Endodermal cell (in vitro differentiated cells): ENCODE measurements around the gene LCAT. TPM values are rescaled to one million over a fixed set of nuclear protein-coding genes. Genes with fewer than 3 reads are reported as not detected.
A peak's percentile ranks its signal among the peaks of the same experiment; 100 is the strongest.

Source experiments
- DNase-seq: peaks from one replicate; pipeline ENCODE4 v3.0.0-alpha.2; 2017
- H3K27ac ChIP-seq: 2 replicates; pipeline ENCODE4 v1.5.1; 2013; ENCODE audit warnings: mild to moderate bottlenecking, low read depth, low read length, moderate library complexity
- H3K27me3 ChIP-seq: 2 replicates; pipeline ENCODE4 v1.6.1; 2013; ENCODE audit warnings: mild to moderate bottlenecking, low read length, moderate library complexity; ENCODE audit not compliant: insufficient read depth, control insufficient read depth, poor library complexity, severe bottlenecking
- H3K36me3 ChIP-seq: 2 replicates; pipeline ENCODE4 v1.7.0; 2013; ENCODE audit warnings: mild to moderate bottlenecking, low read length, moderate library complexity; ENCODE audit not compliant: control insufficient read depth, insufficient read depth
- H3K4me1 ChIP-seq: one replicate; pipeline ENCODE4 v1.7.0; 2013; ENCODE audit warnings: low read length; ENCODE audit not compliant: control insufficient read depth, insufficient read depth
- H3K4me3 ChIP-seq: 2 replicates; pipeline ENCODE4 v1.5.1; 2013; ENCODE audit warnings: mild to moderate bottlenecking, low read length, moderate library complexity
- H3K9ac ChIP-seq: 2 replicates; pipeline ENCODE4 v1.6.1; 2013; ENCODE audit warnings: mild to moderate bottlenecking, low read length, moderate library complexity; ENCODE audit not compliant: poor library complexity, severe bottlenecking; ENCODE audit errors: extremely low read depth
- H3K9me3 ChIP-seq: 2 replicates; pipeline ENCODE4 v1.6.1; 2013; ENCODE audit warnings: mild to moderate bottlenecking, low read length, moderate library complexity; ENCODE audit not compliant: control insufficient read depth
- H3K27ac Mint-ChIP-seq: 2 replicates; pipeline ENCODE4 v1.8.0; 2020; ENCODE audit warnings: mixed read lengths
- H3K27me3 Mint-ChIP-seq: 2 replicates; pipeline ENCODE4 v1.8.0; 2021; ENCODE audit warnings: mild to moderate bottlenecking, mixed read lengths; ENCODE audit not compliant: insufficient read depth
- H3K36me3 Mint-ChIP-seq: 2 replicates; pipeline ENCODE4 v1.8.0; 2020; ENCODE audit warnings: low read depth, mixed read lengths
- H3K4me1 Mint-ChIP-seq: 2 replicates; pipeline ENCODE4 v1.8.0; 2020; ENCODE audit warnings: mixed read lengths
- H3K4me3 Mint-ChIP-seq: 2 replicates; pipeline ENCODE4 v1.8.0; 2020; ENCODE audit warnings: mild to moderate bottlenecking, moderate library complexity, mixed read lengths
- H3K9me3 Mint-ChIP-seq: 2 replicates; pipeline ENCODE4 v1.8.0; 2020; ENCODE audit warnings: mild to moderate bottlenecking, mixed read lengths
- WGBS, 2 experiments: methylation state at CpG; one replicate each; pipeline versions ENCODE4 v1.1.5 to v1.1.7; 2013; ENCODE audit warnings: missing lambda C conversion rate in 2 of 2, mixed read lengths in 1 of 2; ENCODE audit not compliant: insufficient coverage in 1 of 2, insufficient read length in 1 of 2; 5-methylcytosine and 5-hydroxymethylcytosine counted together
- total RNA-seq, 2 donors: library from RNA; stranded (reverse); fragmentation: NEBNext Ultra II Directional in 1 of 2; extraction: Animal tissue kit (Norgen Biotek cat#: 25700) in 1 of 2; gene quantifications; 2 replicates in 1 of 2; 3 replicates in 1 of 2; pipeline ENCODE4 v1.2.1, GENCODE V29; 2021
- TF ChIP-seq, protein P1 (sequence below): fragments of 200-600 bp; sonication (generic); conservative IDR thresholded peaks from 2 replicates; pipeline ENCODE4 v1.5.0; 2021; ENCODE audit warnings: antibody characterized with exemption, mild to moderate bottlenecking

LCAT gene
- total RNA-seq, 2 donors from 2014 or later = 8.4 to 14.3 TPM

DNA sequence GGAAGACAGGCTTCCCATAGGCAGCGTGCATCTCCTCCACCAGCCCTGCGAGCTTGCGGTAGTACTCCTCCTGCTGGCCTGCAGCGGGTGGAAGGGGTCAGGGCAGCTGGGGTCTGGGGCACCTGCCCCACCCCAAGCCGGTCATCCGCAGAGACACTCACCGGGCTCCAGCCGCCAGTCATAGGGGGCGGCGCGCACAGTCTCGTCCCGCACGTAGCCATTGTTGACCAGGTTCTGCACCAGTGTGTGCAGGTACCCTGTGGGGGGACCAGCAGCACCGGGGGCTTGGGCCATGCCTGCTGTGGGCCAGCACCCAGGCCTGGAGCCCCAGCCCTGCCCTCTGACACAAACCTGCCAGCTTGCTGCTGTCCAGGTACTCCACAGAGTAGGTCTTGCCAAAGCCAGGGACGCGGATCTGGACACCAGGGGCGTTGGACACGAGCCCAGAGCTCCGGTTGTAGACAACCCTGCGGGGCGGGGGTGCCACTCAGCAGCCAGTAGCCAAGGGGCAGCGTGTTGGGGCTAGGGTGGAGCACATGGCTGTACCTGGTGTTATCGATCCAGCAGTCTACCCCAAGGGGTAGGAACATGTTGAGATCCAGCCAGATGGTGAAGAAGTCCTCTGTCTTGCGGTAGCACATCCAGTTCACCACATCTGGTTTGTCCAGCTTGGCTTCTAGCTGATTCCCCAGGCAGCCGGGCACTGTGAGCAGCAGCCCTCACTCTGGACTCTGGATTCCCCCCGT, 1.2 kb downstream of the LCAT start:
- DNase-seq = no peak

GRCh38 chr16:67942200-67942509, 1.8 kb downstream of the LCAT start:
- Mint-ChIP-seq H3K36me3 (peaks cover 13% of the 10 kb centered on the region), H3K4me3 (no peak overlapping the region), H3K9me3 (no peaks in the 10 kb centered on the region), H3K4me1 (peaks cover 8% of the 10 kb centered on the region), H3K27me3 (no peaks in the 10 kb centered on the region), H3K27ac (no peak overlapping the region)
- Histone ChIP-seq H3K36me3 (peaks cover 30% of the 10 kb centered on the region), H3K4me3 (no peak overlapping the region), H3K9me3 (no peaks in the 10 kb centered on the region), H3K4me1 (peaks cover 10% of the 10 kb centered on the region), H3K27me3 (no peaks in the 10 kb centered on the region), H3K27ac (no peak overlapping the region), H3K9ac (no peak overlapping the region)
- WGBS, 2 experiments = 78 to 91% methylated on average over 4 to 6 of the region's 6 CpGs
- peak; percentile 90 for DNase-seq
- TF ChIP-seq, protein P1, sequence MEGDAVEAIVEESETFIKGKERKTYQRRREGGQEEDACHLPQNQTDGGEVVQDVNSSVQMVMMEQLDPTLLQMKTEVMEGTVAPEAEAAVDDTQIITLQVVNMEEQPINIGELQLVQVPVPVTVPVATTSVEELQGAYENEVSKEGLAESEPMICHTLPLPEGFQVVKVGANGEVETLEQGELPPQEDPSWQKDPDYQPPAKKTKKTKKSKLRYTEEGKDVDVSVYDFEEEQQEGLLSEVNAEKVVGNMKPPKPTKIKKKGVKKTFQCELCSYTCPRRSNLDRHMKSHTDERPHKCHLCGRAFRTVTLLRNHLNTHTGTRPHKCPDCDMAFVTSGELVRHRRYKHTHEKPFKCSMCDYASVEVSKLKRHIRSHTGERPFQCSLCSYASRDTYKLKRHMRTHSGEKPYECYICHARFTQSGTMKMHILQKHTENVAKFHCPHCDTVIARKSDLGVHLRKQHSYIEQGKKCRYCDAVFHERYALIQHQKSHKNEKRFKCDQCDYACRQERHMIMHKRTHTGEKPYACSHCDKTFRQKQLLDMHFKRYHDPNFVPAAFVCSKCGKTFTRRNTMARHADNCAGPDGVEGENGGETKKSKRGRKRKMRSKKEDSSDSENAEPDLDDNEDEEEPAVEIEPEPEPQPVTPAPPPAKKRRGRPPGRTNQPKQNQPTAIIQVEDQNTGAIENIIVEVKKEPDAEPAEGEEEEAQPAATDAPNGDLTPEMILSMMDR = peak; percentile 90

More for the DNA sequence above, 1.2 kb downstream of the LCAT start:
- WGBS, 2 experiments = 94 to 98% methylated on average over 22 to 27 of the region's 27 CpGs
- no peaks in the 10 kb centered on the region for H3K9me3 ChIP-seq
- H3K9me3 Mint-ChIP-seq = no peaks in the 10 kb centered on the region
- H3K4me1 ChIP-seq = peaks cover 10% of the 10 kb centered on the region
- peak overlapping the region; percentile 32 for H3K27ac ChIP-seq
- H3K27me3 Mint-ChIP-seq = no peaks in the 10 kb centered on the region
- H3K36me3 ChIP-seq = peaks cover 35% of the 10 kb centered on the region
- H3K9ac ChIP-seq = no peak overlapping the region
- no peaks in the 10 kb centered on the region for H3K27me3 ChIP-seq
- H3K4me3 Mint-ChIP-seq = no peak overlapping the region
- peaks cover 13% of the 10 kb centered on the region for H3K36me3 Mint-ChIP-seq
- no peak overlapping the region for H3K4me3 ChIP-seq
- H3K4me1 Mint-ChIP-seq = peaks cover 6% of the 10 kb centered on the region
- TF ChIP-seq, protein P1 = no peak
- H3K27ac Mint-ChIP-seq = no peak overlapping the region

DNA sequence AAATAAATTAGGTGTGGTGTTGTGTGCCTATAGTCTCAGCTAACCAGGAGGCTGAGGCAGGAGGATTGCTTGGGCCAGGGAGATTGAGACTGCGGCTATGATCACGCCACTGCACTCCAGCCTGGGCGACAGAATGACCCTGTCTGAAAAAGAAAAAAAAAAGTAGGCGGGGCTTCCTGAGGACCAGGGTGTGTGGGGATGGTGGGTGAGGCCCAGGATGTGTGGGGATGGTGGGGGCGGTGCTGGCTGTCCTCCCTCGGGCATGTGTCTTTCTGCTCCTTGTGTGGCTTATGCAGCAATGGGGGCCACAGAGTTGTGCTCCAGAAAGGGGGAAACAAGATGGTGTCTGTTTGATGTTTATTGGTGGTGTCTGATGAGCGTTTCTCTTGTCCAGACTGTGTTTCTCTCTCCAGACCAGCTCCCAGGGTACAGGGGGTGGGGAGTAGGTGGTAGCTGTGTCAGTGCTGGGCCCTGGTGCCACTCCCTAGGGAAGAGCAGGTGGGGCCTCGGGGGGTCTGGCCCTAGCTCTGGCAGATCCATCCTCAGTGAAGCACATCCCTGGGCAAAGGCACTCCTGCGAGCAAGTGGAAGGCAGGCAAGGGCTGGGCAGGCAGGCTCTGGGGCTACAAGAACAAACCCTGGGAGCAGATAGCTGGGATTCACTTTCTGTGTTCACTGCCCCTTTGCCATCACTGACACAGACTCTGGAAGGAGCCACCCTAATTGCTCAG, 2.3 kb downstream of the LCAT start:
- H3K4me3 Mint-ChIP-seq = no peak overlapping the region
- H3K9me3 Mint-ChIP-seq = no peaks in the 10 kb centered on the region
- 88 to 91% methylated on average over 4 to 9 of the region's 9 CpGs for WGBS, 2 experiments
- Histone ChIP-seq H3K9me3 (no peaks in the 10 kb centered on the region), H3K4me3 (no peak overlapping the region), H3K36me3 (peaks cover 26% of the 10 kb centered on the region), H3K27me3 (no peaks in the 10 kb centered on the region), H3K4me1 (peaks cover 10% of the 10 kb centered on the region), H3K9ac (no peak overlapping the region), H3K27ac (peak overlapping the region; percentile 16)
- H3K4me1 Mint-ChIP-seq = peaks cover 13% of the 10 kb centered on the region
- TF ChIP-seq, protein P1 = no peak
- DNase-seq = no peak
- H3K36me3 Mint-ChIP-seq = peaks cover 13% of the 10 kb centered on the region
- no peaks in the 10 kb centered on the region for H3K27me3 Mint-ChIP-seq
- no peak overlapping the region for H3K27ac Mint-ChIP-seq
